Panc1 (cell line): ENCODE measurements around the gene CSHL1. TPM values are rescaled to one million over a fixed set of nuclear protein-coding genes. Genes with fewer than 3 reads are reported as not detected.
"Not testable (repeated sequence)": the region's sequence is repeated elsewhere in the genome, so short reads cannot be mapped to it uniquely, and the experiment has no call there.

ENCODE experiments used
- ATAC-seq: fragments of 200-7000 bp; cut with Tn5 transposase; 2 replicates; pipeline ENCODE4 v1.9.1; 2020; ENCODE audit warnings: mild to moderate bottlenecking, moderate library complexity
- BruUV-seq: library from RNA; stranded (reverse); fragments of 400-500 nt; replicated peaks from 2 replicates; lab custom pipeline; 2021; lab: Mats Ljungman, UMichigan
- CTCF ChIA-PET: fragments of 300-600 bp; sonication (Branson Sonifier 250); formaldehyde crosslinking; loops from one replicate; lab custom pipeline; 2022; ENCODE audit warnings: antibody characterized with exemption; lab: Charles Lee
- POLR2A ChIA-PET: fragments of 300-600 bp; sonication (Branson Sonifier 250); formaldehyde crosslinking; loops from one replicate; lab custom pipeline; 2022; ENCODE audit warnings: antibody characterized with exemption; lab: Charles Lee
- DNase-seq: peaks from one replicate; pipeline ENCODE4 v3.0.0-alpha.2; 2010; ENCODE audit warnings: low read depth, low spot score
- H3K27ac ChIP-seq: 2 replicates; pipeline ENCODE4 v1.5.1; 2011; ENCODE audit warnings: mild to moderate bottlenecking, low read length, inconsistent platforms
- H3K27me3 ChIP-seq: fragments of 200-500 bp; sonication (Bioruptor generic); 2 replicates; pipeline ENCODE4 v1.6.0; 2014; ENCODE audit warnings: low read length, inconsistent platforms; ENCODE audit not compliant: control insufficient read depth, insufficient read depth
- H3K36me3 ChIP-seq: fragments of 200-500 bp; sonication (Bioruptor generic); 2 replicates; pipeline ENCODE4 v1.5.1; 2014; ENCODE audit warnings: inconsistent platforms, mild to moderate bottlenecking, low read length, moderate library complexity; ENCODE audit not compliant: control insufficient read depth, insufficient read depth
- H3K4me1 ChIP-seq: 2 replicates; pipeline ENCODE4 v1.5.1; 2011; ENCODE audit warnings: inconsistent platforms, mild to moderate bottlenecking, low read length, moderate library complexity; ENCODE audit not compliant: control insufficient read depth, insufficient read depth
- H3K4me3 ChIP-seq, 2 experiments: 2 replicates each; pipeline ENCODE4 v1.5.1; 2011 to 2012; ENCODE audit warnings: low read depth in 2 of 2, low read length in 2 of 2, mild to moderate bottlenecking in 2 of 2, inconsistent platforms in 1 of 2, moderate library complexity in 1 of 2
- H3K9me3 ChIP-seq: fragments of 200-500 bp; sonication (Bioruptor generic); 2 replicates; pipeline ENCODE4 v1.5.1; 2014; ENCODE audit warnings: low read depth, mild to moderate bottlenecking, inconsistent platforms, low read length, moderate library complexity; ENCODE audit not compliant: control insufficient read depth, insufficient read depth
- POLR2AphosphoS5 ChIP-seq: IDR thresholded peaks from 2 replicates; pipeline ENCODE4 v1.6.1; 2012; ENCODE audit warnings: mild to moderate bottlenecking, low read depth, low read length, moderate library complexity
- REST ChIP-seq, 2 experiments: IDR thresholded peaks; 2 replicates each; pipeline ENCODE4 v1.6.1; 2011 to 2012; ENCODE audit warnings: low read depth in 2 of 2, control low read depth in 1 of 2, low read length in 1 of 2, mild to moderate bottlenecking in 1 of 2, moderate library complexity in 1 of 2; ENCODE audit not compliant: insufficient read depth in 1 of 2
- TCF7L2 ChIP-seq: IDR thresholded peaks from 2 replicates; pipeline ENCODE4 v1.6.1; 2011; ENCODE audit warnings: mild to moderate bottlenecking, low read depth, low read length, inconsistent platforms
- in situ Hi-C: cut with HindIII; loops from 2 replicates; pipeline ENCODE4 v1.10.0; 2016; ENCODE audit warnings: low sequenced_read_pairs, low pct_unique_long_range_greater_than_20kb
- intact Hi-C: fragments of 100-400 bp; cut with micrococcal nuclease; formaldehyde crosslinking; loops from one replicate; pipeline ENCODE4 v1.10.0; 2022; ENCODE audit not compliant: unreplicated experiment
- total RNA-seq: library from RNA; stranded (reverse); gene quantifications from one replicate; pipeline ENCODE4 v1.2.1, GENCODE V29; 2021; ENCODE audit not compliant: unreplicated experiment
- TF ChIP-seq, protein P1 (sequence below): fragments of 450-650 bp; IDR thresholded peaks from 2 replicates; pipeline ENCODE4 v1.5.1; 2017; ENCODE audit warnings: mild to moderate bottlenecking

CSHL1 gene
- total RNA-seq, 1 experiment from 2014 or later: not detected

DNA sequence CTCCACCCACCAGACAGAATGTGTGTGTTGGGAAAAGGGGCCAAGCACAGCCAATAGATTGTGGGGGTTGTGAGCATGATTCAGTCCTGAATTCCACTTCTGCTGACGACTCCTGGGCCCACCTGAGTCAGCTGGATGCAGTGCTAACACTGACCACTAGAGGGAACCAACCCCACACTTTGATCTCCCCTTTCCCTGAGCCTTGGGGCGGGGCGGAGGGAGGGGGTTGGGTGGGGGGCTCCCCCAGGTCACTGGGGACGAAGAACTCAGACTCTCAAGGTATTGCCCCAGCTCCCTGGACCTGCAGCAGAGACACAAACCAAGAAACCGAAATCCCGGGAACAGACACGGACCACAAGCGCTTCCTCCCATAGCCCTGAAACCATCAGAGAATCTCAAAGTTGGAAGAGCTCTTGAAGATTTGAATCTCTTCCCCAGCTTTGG, 621 bp upstream of the CSHL1 start:
- Histone ChIP-seq H3K36me3 (no peaks in the 10 kb centered on the region), H3K9me3 (no peaks in the 10 kb centered on the region), H3K4me1 (no peaks in the 10 kb centered on the region), H3K27ac (no peak overlapping the region), H3K4me3 (no peak overlapping the region), H3K27me3 (no peaks in the 10 kb centered on the region; the same call in 1 of the 2 replicates)
- peak; percentile 79 for ATAC-seq
- intact Hi-C loops (loop anchor here (10.0 kb wide), 3 partner anchors 83 to 223 kb away; partner anchors contain the start of genes ERN1, ICAM2 and PRR29), in situ Hi-C loops (no loop called here)
- no TSS peak for BruUV-seq
- ChIA-PET CTCF (interaction anchor here (0.5 to 2.0 kb wide), 9 partner anchors 35 to 495 kb away, joined by 3 to 9 read pairs (median 6); no protein-coding TSS in a partner anchor), POLR2A (no interaction called here)
- peak; percentile 27 for DNase-seq
- TF ChIP-seq, protein P1, sequence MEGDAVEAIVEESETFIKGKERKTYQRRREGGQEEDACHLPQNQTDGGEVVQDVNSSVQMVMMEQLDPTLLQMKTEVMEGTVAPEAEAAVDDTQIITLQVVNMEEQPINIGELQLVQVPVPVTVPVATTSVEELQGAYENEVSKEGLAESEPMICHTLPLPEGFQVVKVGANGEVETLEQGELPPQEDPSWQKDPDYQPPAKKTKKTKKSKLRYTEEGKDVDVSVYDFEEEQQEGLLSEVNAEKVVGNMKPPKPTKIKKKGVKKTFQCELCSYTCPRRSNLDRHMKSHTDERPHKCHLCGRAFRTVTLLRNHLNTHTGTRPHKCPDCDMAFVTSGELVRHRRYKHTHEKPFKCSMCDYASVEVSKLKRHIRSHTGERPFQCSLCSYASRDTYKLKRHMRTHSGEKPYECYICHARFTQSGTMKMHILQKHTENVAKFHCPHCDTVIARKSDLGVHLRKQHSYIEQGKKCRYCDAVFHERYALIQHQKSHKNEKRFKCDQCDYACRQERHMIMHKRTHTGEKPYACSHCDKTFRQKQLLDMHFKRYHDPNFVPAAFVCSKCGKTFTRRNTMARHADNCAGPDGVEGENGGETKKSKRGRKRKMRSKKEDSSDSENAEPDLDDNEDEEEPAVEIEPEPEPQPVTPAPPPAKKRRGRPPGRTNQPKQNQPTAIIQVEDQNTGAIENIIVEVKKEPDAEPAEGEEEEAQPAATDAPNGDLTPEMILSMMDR: peak; percentile 82
- TF ChIP-seq REST (IDR thresholded peaks at IDR 0.05; ENCODE audit: insufficient read depth in 1 of 2, low read depth in 2 of 2, low read length in 1 of 2): no peak

GRCh38 chr17:63910096-63910495, 962 bp downstream of the CSHL1 start:
- CTCF ChIA-PET: interaction anchor here (2.0 kb wide), 1 partner anchor 36 kb away, joined by 8 read pairs; no protein-coding TSS in a partner anchor

DNA sequence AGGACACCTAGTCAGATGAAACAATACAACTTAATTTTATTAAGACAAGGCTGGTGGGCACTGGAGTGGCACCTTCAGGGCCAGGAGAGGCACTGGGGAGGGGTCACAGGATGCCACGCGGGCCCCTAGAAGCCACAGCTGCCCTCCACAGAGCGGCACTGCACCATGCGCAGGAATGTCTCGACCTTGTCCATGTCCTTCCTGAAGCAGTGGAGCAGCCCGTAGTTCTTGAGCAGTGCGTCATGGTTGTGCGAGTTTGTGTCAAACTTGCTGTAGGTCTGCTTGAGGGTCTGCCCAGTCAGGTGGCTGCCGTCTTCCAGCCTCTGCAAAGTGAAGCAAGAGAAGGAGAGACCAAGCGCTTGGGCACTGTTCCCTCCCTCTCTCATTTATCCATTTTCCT, 1.5 kb downstream of the CSHL1 start:
- DNase-seq, intact Hi-C loops, BruUV-seq, CTCF ChIA-PET, H3K27me3 ChIP-seq, ATAC-seq, H3K36me3 ChIP-seq, H3K27ac ChIP-seq, H3K4me1 ChIP-seq, H3K9me3 ChIP-seq, POLR2A ChIA-PET, in situ Hi-C loops, H3K4me3 ChIP-seq: not testable (repeated sequence)

More at GRCh38 chr17:63910096-63910495, 962 bp downstream of the CSHL1 start:
- TF ChIP-seq TCF7L2 (no peak), POLR2AphosphoS5 (no peak), REST (IDR thresholded peaks at IDR 0.05; ENCODE audit: insufficient read depth in 1 of 2, low read depth in 2 of 2, low read length in 1 of 2) (no peak)
- TF ChIP-seq, protein P1: no peak
- BruUV-seq: no TSS peak
- intact Hi-C loops: loop anchor here (10.0 kb wide), 3 partner anchors 85 to 225 kb away; partner anchors contain the start of genes ERN1, ICAM2 and PRR29
- no peak for ATAC-seq
- H3K4me1 ChIP-seq: no peaks in the 10 kb centered on the region
- no peak for DNase-seq
- H3K9me3 ChIP-seq: no peaks in the 10 kb centered on the region
- in situ Hi-C loops: no loop called here
- H3K27ac ChIP-seq: no peak overlapping the region
- H3K36me3 ChIP-seq: no peaks in the 10 kb centered on the region
- no peaks in the 10 kb centered on the region; the same call in 1 of the 2 replicates for H3K27me3 ChIP-seq
- POLR2A ChIA-PET: no interaction called here
- H3K4me3 ChIP-seq: no peak overlapping the region
